NCI-H226 (cell line): ENCODE results near the gene PNLIPRP1.

Source experiments
- DNase-seq: peaks from one replicate; pipeline ENCODE4 v3.0.0-alpha.2; 2015

PNLIPRP1 gene

GRCh38 chr10:116633216-116633600 lies 42.4 kb downstream of the PNLIPRP1 start:
- no peak for DNase-seq

- DNase-seq = no peak
These were observed 43.6 kb downstream of the PNLIPRP1 start for GRCh38 chr10:116634126-116634975.

- DNase-seq = no peak
These were observed 45.6 kb downstream of the PNLIPRP1 start for GRCh38 chr10:116636385-116636784.

GRCh38 chr10:116636976-116637375 lies 46.2 kb downstream of the PNLIPRP1 start:
- DNase-seq = no peak

- no peak for DNase-seq
These were observed 47.1 kb downstream of the PNLIPRP1 start for GRCh38 chr10:116637830-116638229.

GRCh38 chr10:116646502-116646901 lies 55.7 kb downstream of the PNLIPRP1 start:
- DNase-seq = no peak

- no peak for DNase-seq
These were observed 58.1 kb downstream of the PNLIPRP1 start for GRCh38 chr10:116648903-116649302.

- DNase-seq = no peak
These were observed 63.1 kb downstream of the PNLIPRP1 start for GRCh38 chr10:116653885-116654284.

- no peak for DNase-seq
These were observed 64.1 kb downstream of the PNLIPRP1 start for GRCh38 chr10:116654816-116655215.

- no peak for DNase-seq
These were observed 64.8 kb downstream of the PNLIPRP1 start for GRCh38 chr10:116655568-116655967.

GRCh38 chr10:116656044-116656443 lies 65.3 kb downstream of the PNLIPRP1 start:
- DNase-seq = no peak

- DNase-seq = no peak
These were observed 67.2 kb downstream of the PNLIPRP1 start for GRCh38 chr10:116657863-116658551.
